ENCODE measurements around the gene PADI3. TPM values are rescaled to one million over a fixed set of nuclear protein-coding genes. Genes with fewer than 3 reads are reported as not detected.

The PADI3 gene
- total RNA-seq, 1 donor = not detected

DNA sequence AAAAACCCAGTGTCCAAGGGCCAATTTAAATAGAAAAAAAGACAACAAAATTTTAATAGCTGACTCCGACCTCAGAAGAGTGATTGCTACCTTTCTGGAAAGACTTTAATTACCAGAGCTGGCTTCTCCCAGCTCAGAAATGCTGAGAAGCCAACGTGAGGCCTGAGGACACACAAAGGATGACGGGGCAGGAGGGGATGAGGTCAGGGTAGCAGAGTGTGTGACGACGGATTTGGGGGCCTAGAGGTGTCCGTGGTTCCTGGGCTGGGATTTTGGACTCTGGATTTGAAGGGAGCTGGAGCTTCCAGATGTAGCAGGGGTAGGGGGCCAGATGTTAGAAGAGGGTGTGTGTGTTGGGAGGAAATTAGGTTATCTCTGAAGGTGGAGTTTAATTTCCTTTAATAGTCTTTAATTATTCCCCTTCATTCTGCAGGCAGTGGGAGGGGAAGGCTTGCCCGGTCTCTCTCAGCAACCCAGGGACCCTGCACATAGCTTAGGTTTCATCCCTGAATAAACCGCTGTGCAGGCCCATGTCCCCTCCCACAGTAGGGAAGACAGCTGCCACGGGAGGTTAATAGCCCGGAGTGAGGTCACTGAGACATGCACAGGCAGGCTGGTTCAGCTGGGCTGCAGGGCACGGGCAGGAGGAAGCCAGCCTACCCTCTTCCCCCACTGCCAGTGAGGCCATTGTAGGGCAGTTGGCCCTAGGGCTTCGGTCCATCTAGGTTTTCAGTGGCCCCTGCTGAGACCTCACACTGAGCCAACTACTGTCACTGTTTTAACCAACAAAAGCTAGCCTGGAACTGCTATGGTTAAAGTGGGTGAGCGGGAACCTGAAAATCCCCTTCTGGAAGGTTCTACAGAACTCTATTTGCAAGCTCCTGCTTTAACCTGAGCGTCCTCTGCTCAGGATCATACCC, 3.8 kb upstream of the PADI3 start:
- H3K4me3 ChIP-seq (ENCODE audit: low read length) = no peak overlapping the region
- no peaks in the 10 kb centered on the region for H3K4me1 ChIP-seq (ENCODE audit: insufficient read depth, low read length)
- H3K27me3 ChIP-seq (ENCODE audit: insufficient read depth, low read length) = no peaks in the 10 kb centered on the region
- H3K9me3 ChIP-seq (ENCODE audit: low read depth, low read length) = no peaks in the 10 kb centered on the region

DNA sequence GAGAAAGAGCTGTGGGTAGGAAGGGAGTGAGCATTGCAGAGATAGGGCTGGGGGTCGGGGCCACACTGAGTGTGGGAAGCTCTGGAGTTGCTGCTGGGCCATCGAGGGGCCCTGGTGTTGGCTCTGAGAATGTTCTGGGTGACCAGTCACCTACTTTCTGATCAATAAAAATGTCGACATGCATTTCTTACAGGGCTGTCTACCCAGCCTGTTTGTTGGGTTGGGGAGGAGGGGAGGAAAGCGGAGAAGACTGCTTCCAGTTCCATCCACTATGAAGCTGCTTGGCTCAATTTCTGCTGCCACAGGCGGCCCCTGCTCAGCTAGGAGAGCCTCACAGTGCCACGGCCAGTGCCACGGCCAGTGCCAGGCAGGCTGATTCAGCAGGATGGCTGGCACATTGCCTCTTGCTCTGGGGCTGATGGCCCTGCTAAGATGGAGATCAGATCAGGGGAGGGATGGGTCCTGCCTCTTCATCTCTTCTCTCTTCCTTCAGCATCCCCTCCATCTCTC, 3.0 kb upstream of the PADI3 start:
- Histone ChIP-seq H3K4me1 (ENCODE audit: insufficient read depth, low read length) (no peaks in the 10 kb centered on the region), H3K9me3 (ENCODE audit: low read depth, low read length) (no peaks in the 10 kb centered on the region), H3K4me3 (ENCODE audit: low read length) (no peak overlapping the region), H3K27me3 (ENCODE audit: insufficient read depth, low read length) (no peaks in the 10 kb centered on the region)

DNA sequence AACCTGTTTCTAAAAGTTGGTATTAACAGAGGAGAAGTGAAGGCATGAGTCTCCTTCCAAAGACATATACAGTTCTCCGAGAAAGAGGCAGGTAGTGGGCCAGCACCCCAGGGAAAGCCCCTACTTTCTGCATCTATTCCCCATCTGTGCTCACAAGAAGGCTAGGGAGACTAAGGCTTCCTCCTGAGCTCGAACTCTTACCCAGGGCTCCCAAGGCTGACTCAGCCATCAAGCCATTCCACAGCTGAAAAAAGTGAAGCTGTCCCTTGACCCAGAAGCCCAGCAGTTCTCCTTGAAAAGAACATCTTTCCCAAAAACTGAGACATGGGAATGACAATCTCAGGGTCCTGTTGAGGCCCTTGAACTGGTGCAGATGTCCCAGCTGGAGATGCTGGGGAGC, 1.9 kb upstream of the PADI3 start:
- Histone ChIP-seq H3K4me3 (ENCODE audit: low read length) (no peak overlapping the region), H3K9me3 (ENCODE audit: low read depth, low read length) (no peaks in the 10 kb centered on the region), H3K27me3 (ENCODE audit: insufficient read depth, low read length) (no peaks in the 10 kb centered on the region), H3K4me1 (ENCODE audit: insufficient read depth, low read length) (no peaks in the 10 kb centered on the region)

DNA sequence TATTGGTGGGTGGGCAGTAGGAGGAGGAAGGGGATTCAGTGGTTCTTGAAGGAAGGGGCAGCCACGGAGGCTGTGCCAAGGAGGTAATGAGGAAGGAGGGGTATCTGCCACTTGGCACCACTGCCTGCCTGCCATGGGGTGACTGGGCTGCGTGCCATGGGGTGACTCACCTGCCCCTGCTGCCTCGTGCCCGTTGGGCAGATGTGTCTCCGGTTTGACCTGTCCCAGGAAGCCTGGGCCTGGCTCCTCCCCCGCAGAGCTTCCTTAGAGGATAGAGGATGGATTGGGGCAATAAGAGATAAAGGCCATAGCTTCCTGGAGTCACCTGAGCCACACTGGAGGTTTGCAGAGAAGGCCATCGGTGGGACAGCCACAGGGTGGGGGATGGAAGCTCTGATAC, 1.7 kb downstream of the PADI3 start:
- no peaks in the 10 kb centered on the region for H3K4me1 ChIP-seq (ENCODE audit: insufficient read depth, low read length)
- H3K4me3 ChIP-seq (ENCODE audit: low read length) = no peak overlapping the region
- no peaks in the 10 kb centered on the region for H3K9me3 ChIP-seq (ENCODE audit: low read depth, low read length)
- H3K27me3 ChIP-seq (ENCODE audit: insufficient read depth, low read length) = no peaks in the 10 kb centered on the region

DNA sequence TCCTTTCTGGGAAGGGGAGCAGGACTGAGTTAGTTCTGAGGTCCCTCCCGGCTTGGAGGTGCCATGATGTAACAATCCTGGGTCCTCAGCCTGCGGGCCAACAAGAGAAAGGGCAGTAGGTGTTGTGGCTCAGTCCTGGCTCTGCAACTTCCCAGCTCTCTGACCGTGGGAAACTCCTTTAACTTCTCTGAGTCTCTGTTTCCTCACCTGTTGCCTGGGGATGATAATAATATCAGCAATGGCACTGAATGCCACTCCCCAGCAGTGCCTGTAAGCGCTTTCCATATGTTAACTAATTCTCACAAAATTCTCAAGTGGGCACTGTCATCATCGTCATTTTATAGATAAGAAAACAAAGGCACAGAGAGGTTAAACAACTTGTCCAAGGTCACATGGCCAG, 2.3 kb downstream of the PADI3 start:
- Histone ChIP-seq H3K9me3 (ENCODE audit: low read depth, low read length) (no peaks in the 10 kb centered on the region), H3K4me1 (ENCODE audit: insufficient read depth, low read length) (no peaks in the 10 kb centered on the region), H3K27me3 (ENCODE audit: insufficient read depth, low read length) (no peaks in the 10 kb centered on the region), H3K4me3 (ENCODE audit: low read length) (no peak overlapping the region)

DNA sequence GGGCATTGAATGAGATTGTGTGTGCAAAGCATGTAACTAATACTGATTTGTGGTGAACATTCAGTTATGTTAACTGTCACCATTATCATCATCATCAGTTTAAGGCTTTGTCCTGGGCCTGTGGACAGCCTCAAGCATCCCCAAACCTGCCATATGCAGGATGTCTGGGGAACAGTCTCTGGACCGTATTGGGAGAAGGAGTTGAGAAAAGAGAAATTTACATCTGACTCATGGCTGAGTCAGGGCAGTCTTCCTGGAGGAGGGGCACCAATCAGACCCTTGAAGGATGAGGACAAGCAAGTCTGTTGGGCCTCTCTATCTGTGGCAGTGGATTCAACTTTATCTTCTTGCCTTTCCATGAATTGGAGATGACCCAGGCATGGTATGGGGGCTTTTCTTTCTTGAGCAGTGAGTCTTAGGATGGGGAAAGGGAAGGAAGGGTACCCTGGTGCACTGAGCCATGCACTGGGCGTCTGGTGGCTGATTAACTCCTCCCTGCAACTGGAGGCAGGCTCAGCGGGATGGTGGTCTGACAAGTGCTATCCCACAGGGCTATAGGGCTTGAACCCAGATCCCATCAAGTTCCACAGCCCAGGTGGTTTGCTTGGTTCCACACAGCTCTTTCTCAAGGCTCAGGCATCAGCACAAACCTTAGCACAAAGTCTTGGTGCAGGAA, 2.9 kb downstream of the PADI3 start:
- H3K9me3 ChIP-seq (ENCODE audit: low read depth, low read length) = no peaks in the 10 kb centered on the region
- no peaks in the 10 kb centered on the region for H3K4me1 ChIP-seq (ENCODE audit: insufficient read depth, low read length)
- no peak overlapping the region for H3K4me3 ChIP-seq (ENCODE audit: low read length)
- H3K27me3 ChIP-seq (ENCODE audit: insufficient read depth, low read length) = no peaks in the 10 kb centered on the region

DNA sequence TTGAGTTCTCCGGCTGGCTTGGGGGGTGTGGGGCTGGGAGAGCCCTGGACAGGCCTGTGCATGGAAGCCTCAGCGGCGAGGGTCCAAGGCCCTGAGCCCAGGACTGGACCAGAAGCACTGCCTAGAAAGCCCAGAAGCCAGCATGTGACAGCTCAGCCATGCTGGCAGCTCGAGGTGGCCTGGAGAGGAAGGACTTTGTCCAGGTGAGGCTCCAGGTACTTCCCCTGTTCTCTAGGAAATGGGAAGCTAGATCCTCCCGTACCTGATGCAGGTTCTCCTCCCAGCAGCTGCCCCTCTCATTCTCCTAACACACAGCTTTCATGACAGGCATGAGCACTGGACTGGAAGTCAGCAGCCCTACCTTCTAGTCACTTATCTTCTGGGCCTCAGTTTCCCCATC, 6.4 kb downstream of the PADI3 start:
- Histone ChIP-seq H3K9me3 (ENCODE audit: low read depth, low read length) (no peaks in the 10 kb centered on the region), H3K27me3 (ENCODE audit: insufficient read depth, low read length) (no peaks in the 10 kb centered on the region), H3K4me3 (ENCODE audit: low read length) (no peak overlapping the region), H3K4me1 (ENCODE audit: insufficient read depth, low read length) (no peaks in the 10 kb centered on the region)

DNA sequence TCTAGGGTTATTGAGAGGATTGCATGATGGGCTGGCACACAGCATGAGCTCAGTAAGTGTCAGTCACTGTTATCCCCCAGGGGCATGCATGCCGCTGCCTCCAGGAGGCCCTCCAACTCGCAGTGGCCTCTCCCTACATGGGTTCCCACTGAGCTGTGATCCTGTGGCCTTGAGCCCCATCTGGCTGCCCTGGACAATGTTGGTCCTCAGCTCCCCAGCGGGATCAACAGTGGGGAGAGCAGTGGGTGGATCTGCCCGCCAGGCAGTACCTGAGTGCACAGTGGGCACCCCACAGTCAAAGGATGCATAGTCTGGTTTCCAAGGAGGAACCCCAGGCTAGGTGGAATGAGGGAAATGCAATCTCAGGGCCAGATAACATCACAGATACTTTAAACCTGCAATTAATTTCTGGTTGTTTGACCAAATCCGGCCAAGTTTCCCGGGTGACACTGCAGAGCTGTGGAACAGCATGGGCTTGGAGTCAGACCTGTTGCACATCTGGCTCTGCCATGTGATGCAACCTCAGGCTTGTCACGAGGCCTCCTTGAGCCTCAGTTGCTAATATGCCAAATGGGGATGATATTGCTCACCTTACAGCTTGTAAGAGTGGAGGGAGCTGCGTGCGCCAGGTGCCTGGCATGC, 9.3 kb downstream of the PADI3 start:
- Histone ChIP-seq H3K27me3 (ENCODE audit: insufficient read depth, low read length) (no peaks in the 10 kb centered on the region), H3K4me3 (ENCODE audit: low read length) (no peak overlapping the region), H3K4me1 (ENCODE audit: insufficient read depth, low read length) (no peaks in the 10 kb centered on the region), H3K9me3 (ENCODE audit: low read depth, low read length) (no peaks in the 10 kb centered on the region)

DNA sequence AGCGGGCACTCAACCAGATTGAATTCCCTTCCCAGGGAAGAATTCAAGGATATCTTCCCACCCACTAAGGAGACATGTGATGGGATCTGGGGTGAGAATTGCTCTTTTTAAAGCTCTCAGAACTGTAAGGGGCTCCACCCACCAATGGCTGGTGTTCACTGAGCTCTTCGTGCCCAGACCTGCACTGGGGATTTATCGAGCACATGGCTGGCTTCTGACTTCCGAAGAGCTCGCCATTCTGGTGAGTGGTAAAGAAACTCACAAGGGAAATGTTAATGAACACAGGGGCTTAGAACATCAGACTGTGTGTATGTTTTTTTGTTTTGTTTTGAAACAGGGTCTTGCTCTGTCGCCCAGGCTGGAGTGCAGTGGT, 9.8 kb downstream of the PADI3 start:
- no peaks in the 10 kb centered on the region for H3K4me1 ChIP-seq (ENCODE audit: insufficient read depth, low read length)
- no peaks in the 10 kb centered on the region for H3K27me3 ChIP-seq (ENCODE audit: insufficient read depth, low read length)
- no peak overlapping the region for H3K4me3 ChIP-seq (ENCODE audit: low read length)
- no peaks in the 10 kb centered on the region for H3K9me3 ChIP-seq (ENCODE audit: low read depth, low read length)

DNA sequence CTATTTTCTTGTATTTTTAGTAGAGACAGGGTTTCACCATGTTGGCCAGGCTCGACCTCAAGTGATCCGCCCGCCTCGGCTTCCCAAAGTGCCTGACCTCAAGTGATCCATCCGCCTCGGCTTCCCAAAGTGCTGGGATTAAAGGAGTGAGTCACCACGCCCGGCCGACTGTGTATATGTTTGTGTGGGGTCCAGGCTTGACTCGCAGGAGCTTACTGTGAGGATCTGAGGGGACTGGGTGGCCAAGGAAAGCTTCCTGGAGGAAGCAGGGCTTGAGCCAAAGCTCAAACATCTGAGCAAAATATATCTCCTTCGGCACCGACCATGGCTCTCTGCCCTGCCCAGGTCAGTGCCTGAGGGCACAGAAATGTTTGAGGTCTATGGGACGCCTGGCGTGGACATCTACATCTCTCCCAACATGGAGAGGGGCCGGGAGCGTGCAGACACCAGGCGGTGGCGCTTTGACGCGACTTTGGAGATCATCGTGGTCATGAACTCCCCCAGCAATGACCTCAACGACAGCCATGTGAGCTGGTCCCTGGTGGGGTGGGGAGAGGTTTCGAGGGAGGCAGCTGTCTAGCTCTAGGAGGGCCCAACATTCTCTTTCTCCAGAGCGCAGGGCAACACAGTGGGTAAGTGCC, 10.5 kb downstream of the PADI3 start:
- Histone ChIP-seq H3K4me3 (ENCODE audit: low read length) (no peak overlapping the region), H3K27me3 (ENCODE audit: insufficient read depth, low read length) (no peaks in the 10 kb centered on the region), H3K4me1 (ENCODE audit: insufficient read depth, low read length) (no peaks in the 10 kb centered on the region), H3K9me3 (ENCODE audit: low read depth, low read length) (no peaks in the 10 kb centered on the region)

DNA sequence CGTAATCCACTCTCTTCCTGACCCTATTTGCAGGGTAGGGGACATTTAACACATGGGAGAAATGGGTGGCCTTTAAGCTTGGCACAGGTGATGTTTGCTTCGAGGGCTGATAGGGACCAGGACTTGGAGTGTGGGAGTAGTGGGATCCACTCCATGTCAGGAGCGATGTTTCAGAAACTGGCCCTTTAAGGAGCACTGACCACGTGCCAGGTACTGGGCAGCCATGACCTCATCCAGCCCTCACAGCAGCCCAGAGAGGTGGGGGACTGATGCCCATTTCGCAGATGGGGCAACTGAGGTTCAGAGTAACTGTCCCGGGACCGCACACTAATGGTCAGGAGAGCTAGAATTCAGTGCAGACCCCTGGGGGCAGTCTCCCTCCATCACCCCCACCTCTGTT, 11.4 kb downstream of the PADI3 start:
- H3K9me3 ChIP-seq (ENCODE audit: low read depth, low read length) = no peaks in the 10 kb centered on the region
- H3K4me1 ChIP-seq (ENCODE audit: insufficient read depth, low read length) = no peaks in the 10 kb centered on the region
- H3K4me3 ChIP-seq (ENCODE audit: low read length) = no peak overlapping the region
- no peaks in the 10 kb centered on the region for H3K27me3 ChIP-seq (ENCODE audit: insufficient read depth, low read length)

DNA sequence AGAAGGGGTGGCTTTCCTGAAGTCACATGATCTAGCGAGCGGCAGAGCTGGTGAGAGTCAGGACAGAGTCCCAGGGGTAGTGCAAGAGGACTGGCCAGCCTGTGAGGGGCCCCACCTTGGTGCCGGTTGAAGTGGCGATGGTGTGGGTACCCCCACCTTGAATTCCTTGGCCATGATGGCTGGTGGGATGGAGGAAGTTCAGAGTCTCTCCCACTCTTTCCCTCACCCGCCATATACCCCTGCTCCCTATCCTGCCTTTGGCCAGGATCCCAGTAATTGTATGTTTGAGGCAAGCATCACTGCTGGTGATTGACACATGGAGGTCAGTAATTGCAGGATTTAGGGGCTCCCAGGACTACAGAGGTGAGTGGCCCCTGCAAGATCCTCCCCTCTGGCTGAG, 11.8 kb downstream of the PADI3 start:
- no peak overlapping the region for H3K4me3 ChIP-seq (ENCODE audit: low read length)
- H3K27me3 ChIP-seq (ENCODE audit: insufficient read depth, low read length) = no peaks in the 10 kb centered on the region
- no peaks in the 10 kb centered on the region for H3K9me3 ChIP-seq (ENCODE audit: low read depth, low read length)
- H3K4me1 ChIP-seq (ENCODE audit: insufficient read depth, low read length) = no peaks in the 10 kb centered on the region

DNA sequence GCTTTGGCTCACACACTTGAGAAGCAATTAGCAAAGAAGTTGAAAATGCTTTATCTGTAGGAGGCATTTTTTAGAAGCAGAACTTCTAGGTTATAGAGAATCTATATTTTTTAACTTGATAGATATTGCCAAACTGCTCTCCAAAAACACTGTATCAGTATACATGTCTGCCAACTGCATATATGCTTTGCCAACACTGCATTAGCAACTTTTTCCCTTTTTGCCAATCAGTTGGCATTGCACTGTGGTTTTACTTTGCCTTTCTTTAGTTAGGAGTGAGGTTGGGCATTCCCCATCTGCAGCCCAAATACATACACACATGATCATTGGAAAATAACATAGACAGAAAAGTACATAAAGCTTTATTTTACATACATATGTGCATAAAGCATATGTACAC, 15.0 kb downstream of the PADI3 start:
- Histone ChIP-seq H3K9me3 (ENCODE audit: low read depth, low read length) (no peaks in the 10 kb centered on the region), H3K4me3 (ENCODE audit: low read length) (no peak overlapping the region), H3K4me1 (ENCODE audit: insufficient read depth, low read length) (no peaks in the 10 kb centered on the region), H3K27me3 (ENCODE audit: insufficient read depth, low read length) (no peaks in the 10 kb centered on the region)

DNA sequence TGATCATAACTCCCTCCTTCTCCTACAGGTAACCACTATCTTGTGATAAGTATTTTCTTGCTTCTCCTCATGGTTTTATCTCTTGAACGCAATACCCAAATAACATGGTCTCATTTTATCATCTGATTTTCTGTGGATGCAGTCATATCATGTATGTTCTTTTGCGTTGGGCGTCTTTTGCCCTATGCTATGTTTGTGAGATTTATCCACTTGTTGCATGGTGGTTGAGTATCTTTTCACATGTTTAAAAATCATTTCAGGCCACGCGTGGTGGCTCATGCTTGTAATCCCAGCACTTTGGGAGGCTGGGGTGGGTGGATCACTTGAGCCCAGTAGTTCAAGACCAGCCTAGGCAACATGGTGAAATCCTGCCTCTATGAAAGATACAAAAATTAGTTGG, 15.6 kb downstream of the PADI3 start:
- no peaks in the 10 kb centered on the region for H3K4me1 ChIP-seq (ENCODE audit: insufficient read depth, low read length)
- H3K27me3 ChIP-seq (ENCODE audit: insufficient read depth, low read length) = no peaks in the 10 kb centered on the region
- H3K4me3 ChIP-seq (ENCODE audit: low read length) = no peak overlapping the region
- no peaks in the 10 kb centered on the region for H3K9me3 ChIP-seq (ENCODE audit: low read depth, low read length)

DNA sequence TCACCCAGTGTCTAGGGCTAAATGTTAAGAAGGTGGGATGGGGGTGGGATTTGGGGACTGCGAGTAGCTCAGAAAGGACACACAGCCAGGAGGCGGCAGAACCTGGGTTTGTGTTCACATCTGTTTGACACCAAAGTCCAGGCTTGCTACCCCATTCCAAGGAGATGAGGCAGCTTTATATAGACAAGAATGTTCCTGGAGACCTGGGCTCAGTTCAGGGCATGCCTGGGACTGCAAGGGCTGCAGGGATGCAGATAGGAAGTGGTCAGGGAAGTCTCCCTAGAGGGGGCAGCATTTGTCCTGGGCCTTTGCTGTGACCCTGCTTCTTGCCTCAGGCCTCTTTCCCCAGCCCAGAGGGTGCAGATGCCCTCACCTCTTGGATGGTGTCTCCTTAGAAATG, 16.3 kb downstream of the PADI3 start:
- no peak overlapping the region for H3K4me3 ChIP-seq (ENCODE audit: low read length)
- no peaks in the 10 kb centered on the region for H3K4me1 ChIP-seq (ENCODE audit: insufficient read depth, low read length)
- no peaks in the 10 kb centered on the region for H3K27me3 ChIP-seq (ENCODE audit: insufficient read depth, low read length)
- no peaks in the 10 kb centered on the region for H3K9me3 ChIP-seq (ENCODE audit: low read depth, low read length)

Data from mononuclear cell (primary cell).